Dendritic cell treated with granulocyte-macrophage colony-stimulating factor and Interleukin-4, amounts not matched to agents 40 ng/mL and 50 ng/mL, for 4 days (primary cell): ENCODE results near the gene DKK2.
"Not testable (repeated sequence)": the region's sequence is repeated elsewhere in the genome, so short reads cannot be mapped to it uniquely, and the experiment has no call there.

Experiments used
- H3K27ac Mint-ChIP-seq: one replicate; pipeline ENCODE4 v1.8.0; 2022; ENCODE audit warnings: mild to moderate bottlenecking, mixed read lengths
- H3K27me3 Mint-ChIP-seq: one replicate; pipeline ENCODE4 v1.8.0; 2022; ENCODE audit warnings: mild to moderate bottlenecking, mixed read lengths
- H3K36me3 Mint-ChIP-seq: one replicate; pipeline ENCODE4 v1.8.0; 2022; ENCODE audit warnings: low read depth, mixed read lengths
- H3K4me1 Mint-ChIP-seq: one replicate; pipeline ENCODE4 v1.8.0; 2022; ENCODE audit warnings: low read depth, mixed read lengths
- H3K4me3 Mint-ChIP-seq: one replicate; pipeline ENCODE4 v1.8.0; 2022; ENCODE audit warnings: mild to moderate bottlenecking, moderate library complexity, mixed read lengths
- H3K9me3 Mint-ChIP-seq: one replicate; pipeline ENCODE4 v1.8.0; 2022; ENCODE audit warnings: mixed read lengths
- intact Hi-C: fragments of 100-400 bp; cut with micrococcal nuclease; formaldehyde crosslinking; loops from one replicate; pipeline ENCODE4 v1.15.0; 2022

DKK2 gene

GRCh38 chr4:106909486-106910188 is 126.5 kb downstream of the DKK2 start:
- no peaks in the 10 kb centered on the region for H3K9me3 Mint-ChIP-seq
- no peaks in the 10 kb centered on the region for H3K27me3 Mint-ChIP-seq
- no peaks in the 10 kb centered on the region for H3K36me3 Mint-ChIP-seq
- H3K4me3 Mint-ChIP-seq: no peak overlapping the region
- H3K27ac Mint-ChIP-seq: no peak overlapping the region
- intact Hi-C loops: no loop called here
- H3K4me1 Mint-ChIP-seq: no peaks in the 10 kb centered on the region

- H3K27me3 Mint-ChIP-seq, intact Hi-C loops, H3K27ac Mint-ChIP-seq, H3K4me1 Mint-ChIP-seq, H3K4me3 Mint-ChIP-seq, H3K36me3 Mint-ChIP-seq, H3K9me3 Mint-ChIP-seq: not testable (repeated sequence)
These were observed 128.1 kb downstream of the DKK2 start for GRCh38 chr4:106908049-106908448.

- Mint-ChIP-seq H3K9me3 (no peaks in the 10 kb centered on the region), H3K4me1 (no peaks in the 10 kb centered on the region), H3K4me3 (no peak overlapping the region), H3K27ac (no peak overlapping the region), H3K36me3 (no peaks in the 10 kb centered on the region), H3K27me3 (no peaks in the 10 kb centered on the region)
- intact Hi-C loops: no loop called here
These were observed 128.9 kb downstream of the DKK2 start for GRCh38 chr4:106907216-106907615.

GRCh38 chr4:106906728-106907127 is 129.4 kb downstream of the DKK2 start:
- no peak overlapping the region for H3K27ac Mint-ChIP-seq
- H3K36me3 Mint-ChIP-seq: no peaks in the 10 kb centered on the region
- no peaks in the 10 kb centered on the region for H3K9me3 Mint-ChIP-seq
- H3K4me3 Mint-ChIP-seq: no peak overlapping the region
- intact Hi-C loops: no loop called here
- no peaks in the 10 kb centered on the region for H3K27me3 Mint-ChIP-seq
- H3K4me1 Mint-ChIP-seq: no peaks in the 10 kb centered on the region

GRCh38 chr4:106898621-106899230 is 137.4 kb downstream of the DKK2 start:
- H3K36me3 Mint-ChIP-seq: no peaks in the 10 kb centered on the region
- intact Hi-C loops: loop anchor here (1.0 kb wide), 1 partner anchor 529 kb away; no protein-coding TSS in a partner anchor
- no peaks in the 10 kb centered on the region for H3K9me3 Mint-ChIP-seq
- H3K27ac Mint-ChIP-seq: no peak overlapping the region
- no peaks in the 10 kb centered on the region for H3K4me1 Mint-ChIP-seq
- no peak overlapping the region for H3K4me3 Mint-ChIP-seq
- H3K27me3 Mint-ChIP-seq: no peaks in the 10 kb centered on the region

GRCh38 chr4:106893903-106894302 is 142.2 kb downstream of the DKK2 start:
- H3K4me1 Mint-ChIP-seq: no peaks in the 10 kb centered on the region
- intact Hi-C loops: no loop called here
- no peaks in the 10 kb centered on the region for H3K9me3 Mint-ChIP-seq
- H3K27ac Mint-ChIP-seq: no peak overlapping the region
- no peak overlapping the region for H3K4me3 Mint-ChIP-seq
- no peaks in the 10 kb centered on the region for H3K27me3 Mint-ChIP-seq
- H3K36me3 Mint-ChIP-seq: no peaks in the 10 kb centered on the region

- no peaks in the 10 kb centered on the region for H3K27me3 Mint-ChIP-seq
- H3K4me3 Mint-ChIP-seq: no peak overlapping the region
- no peaks in the 10 kb centered on the region for H3K36me3 Mint-ChIP-seq
- intact Hi-C loops: no loop called here
- H3K9me3 Mint-ChIP-seq: no peaks in the 10 kb centered on the region
- H3K27ac Mint-ChIP-seq: no peak overlapping the region
- H3K4me1 Mint-ChIP-seq: no peaks in the 10 kb centered on the region
These were observed 142.7 kb downstream of the DKK2 start for GRCh38 chr4:106893395-106893881.

GRCh38 chr4:106892786-106893185 is 143.3 kb downstream of the DKK2 start:
- H3K9me3 Mint-ChIP-seq: no peaks in the 10 kb centered on the region
- H3K4me1 Mint-ChIP-seq: no peaks in the 10 kb centered on the region
- no peaks in the 10 kb centered on the region for H3K27me3 Mint-ChIP-seq
- intact Hi-C loops: no loop called here
- H3K27ac Mint-ChIP-seq: no peak overlapping the region
- H3K4me3 Mint-ChIP-seq: no peak overlapping the region
- H3K36me3 Mint-ChIP-seq: no peaks in the 10 kb centered on the region

- H3K27ac Mint-ChIP-seq: no peak overlapping the region
- no peak overlapping the region for H3K4me3 Mint-ChIP-seq
- H3K27me3 Mint-ChIP-seq: no peaks in the 10 kb centered on the region
- peaks cover 22% of the 10 kb centered on the region for H3K9me3 Mint-ChIP-seq
- H3K4me1 Mint-ChIP-seq: no peaks in the 10 kb centered on the region
- intact Hi-C loops: no loop called here
- no peaks in the 10 kb centered on the region for H3K36me3 Mint-ChIP-seq
These were observed 160.8 kb downstream of the DKK2 start for GRCh38 chr4:106875340-106875739.
